Caco-2 (cell line): Measurements from ENCODE around the gene YKT6. TPM values are rescaled to one million over a fixed set of nuclear protein-coding genes. Genes with fewer than 3 reads are reported as not detected.

ENCODE experiments used
- BruUV-seq: library from RNA; stranded (reverse); fragments of 400-500 nt; replicated peaks from 2 replicates; lab custom pipeline; 2021; lab: Mats Ljungman, UMichigan
- CTCF ChIA-PET: fragments of 300-600 bp; sonication (Branson Sonifier 250); formaldehyde crosslinking; loops from one replicate; lab custom pipeline; 2022; ENCODE audit warnings: antibody characterized with exemption; lab: Charles Lee
- POLR2A ChIA-PET: fragments of 300-600 bp; sonication (Branson Sonifier 250); formaldehyde crosslinking; loops from one replicate; lab custom pipeline; 2022; ENCODE audit warnings: antibody characterized with exemption; lab: Charles Lee
- DNase-seq, 2 experiments: peaks; one replicate each; pipeline versions ENCODE4 v3.0.0 to v3.0.0-alpha.2; 2020 to 2022
- H3K27me3 ChIP-seq: replicated peaks from 2 replicates; pipeline ENCODE4 v1.6.0; 2011; ENCODE audit warnings: low read length; ENCODE audit not compliant: control insufficient read depth, insufficient read depth
- H3K36me3 ChIP-seq: 2 replicates; pipeline ENCODE4 v1.5.1; 2011; ENCODE audit warnings: low read length; ENCODE audit not compliant: control insufficient read depth, insufficient read depth
- H3K4me1 ChIP-seq: fragments of 250-450 bp; sonication (Bioruptor Pico); 2 replicates; pipeline ENCODE4 v1.5.1; 2020; ENCODE audit warnings: mild to moderate bottlenecking
- H3K4me3 ChIP-seq: 2 replicates; pipeline ENCODE4 v1.5.1; 2011; ENCODE audit warnings: low read depth, mild to moderate bottlenecking, control low read depth, low read length
- H3K9me3 ChIP-seq: fragments of 250-450 bp; sonication (Bioruptor Pico); 2 replicates; pipeline ENCODE4 v1.5.1; 2020; ENCODE audit warnings: mild to moderate bottlenecking, moderate library complexity
- H3K27ac Mint-ChIP-seq: one replicate; pipeline ENCODE4 v1.8.0; 2022; ENCODE audit warnings: mixed read lengths; ENCODE audit not compliant: unreplicated experiment
- H3K27me3 Mint-ChIP-seq: one replicate; pipeline ENCODE4 v1.8.0; 2022; ENCODE audit warnings: mixed read lengths; ENCODE audit not compliant: insufficient read depth, unreplicated experiment
- H3K36me3 Mint-ChIP-seq: one replicate; pipeline ENCODE4 v1.8.0; 2022; ENCODE audit warnings: mild to moderate bottlenecking, mixed read lengths; ENCODE audit not compliant: insufficient read depth, unreplicated experiment
- H3K4me1 Mint-ChIP-seq: one replicate; pipeline ENCODE4 v1.8.0; 2022; ENCODE audit warnings: low read depth, mixed read lengths; ENCODE audit not compliant: unreplicated experiment
- H3K4me3 Mint-ChIP-seq: one replicate; pipeline ENCODE4 v1.8.0; 2022; ENCODE audit warnings: mild to moderate bottlenecking, moderate library complexity, mixed read lengths; ENCODE audit not compliant: unreplicated experiment
- H3K9me3 Mint-ChIP-seq: one replicate; pipeline ENCODE4 v1.8.0; 2022; ENCODE audit warnings: mixed read lengths; ENCODE audit not compliant: unreplicated experiment
- intact Hi-C: fragments of 100-400 bp; cut with micrococcal nuclease; formaldehyde crosslinking; loops from one replicate; pipeline ENCODE4 v1.10.0; 2022; ENCODE audit not compliant: unreplicated experiment
- total RNA-seq: library from RNA; stranded (reverse); gene quantifications from 2 replicates; pipeline ENCODE4 v1.2.3, GENCODE V29; 2022
- TF ChIP-seq, protein P1 (sequence below), 2 experiments: fragments of 200-600 bp in 1 of 2; IDR thresholded peaks; 1 replicate in 1 of 2; 2 replicates in 1 of 2; pipeline versions ENCODE4 v1.5.1 to v1.8.0; 2011 to 2022; ENCODE audit warnings: antibody characterized with exemption in 1 of 2, control low read depth in 1 of 2, inconsistent platforms in 1 of 2, low read depth in 1 of 2, low read length in 1 of 2, mild to moderate bottlenecking in 1 of 2, moderate library complexity in 1 of 2; ENCODE audit not compliant: insufficient read depth in 1 of 2, severe bottlenecking in 1 of 2, unreplicated experiment in 1 of 2

The YKT6 gene
- total RNA-seq, 1 experiment from 2014 or later, result 123 TPM

DNA sequence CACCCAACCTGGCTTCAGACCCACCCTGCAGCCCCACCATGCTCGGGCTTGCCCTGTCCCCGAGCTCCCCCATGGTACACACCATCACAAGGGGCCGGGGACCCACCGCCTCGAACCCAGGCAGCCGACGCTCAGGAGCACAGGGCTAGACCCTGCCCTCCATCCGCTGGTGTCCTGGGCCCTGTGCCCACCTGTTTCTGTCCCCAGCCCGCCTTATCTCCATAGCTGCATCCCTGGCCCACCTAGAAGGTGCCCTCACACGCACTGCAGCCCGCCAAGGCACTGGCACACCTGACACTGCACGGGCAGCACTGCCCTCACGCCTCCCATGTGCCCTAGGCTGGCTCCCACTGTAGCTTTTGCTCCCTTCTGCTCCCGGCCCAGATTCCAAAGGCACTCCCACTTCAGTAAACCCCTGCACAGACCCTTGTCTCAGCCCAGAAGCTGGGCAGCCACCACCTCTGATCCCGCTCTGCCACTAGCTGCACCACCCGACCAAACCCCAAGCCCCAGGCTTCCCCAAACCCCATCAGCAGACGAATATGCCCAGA lies 17.1 kb downstream of the YKT6 start:
- Mint-ChIP-seq H3K9me3 (no peaks in the 10 kb centered on the region), H3K27ac (no peak overlapping the region), H3K4me1 (no peaks in the 10 kb centered on the region), H3K36me3 (peaks cover 8% of the 10 kb centered on the region), H3K27me3 (no peaks in the 10 kb centered on the region), H3K4me3 (no peak overlapping the region)
- ChIA-PET POLR2A (interaction anchor here (0.6 kb wide), 1 partner anchor 348 kb away, joined by 3 read pairs; the partner anchor contains the start of gene MRPS24), CTCF (interaction anchor here (0.9 to 1.0 kb wide), 3 partner anchors 15 to 92 kb away, joined by 3 to 4 read pairs (median 4); no protein-coding TSS in a partner anchor)
- intact Hi-C loops, result no loop called here
- peak in 1 of 2 experiments; percentile 28 for DNase-seq
- Histone ChIP-seq H3K4me1 (no peaks in the 10 kb centered on the region), H3K36me3 (no peaks in the 10 kb centered on the region; the same call in 1 of the 2 replicates), H3K27me3 (no peaks in the 10 kb centered on the region), H3K4me3 (no peak overlapping the region), H3K9me3 (no peaks in the 10 kb centered on the region)
- no TSS peak for BruUV-seq
- TF ChIP-seq, protein P1, sequence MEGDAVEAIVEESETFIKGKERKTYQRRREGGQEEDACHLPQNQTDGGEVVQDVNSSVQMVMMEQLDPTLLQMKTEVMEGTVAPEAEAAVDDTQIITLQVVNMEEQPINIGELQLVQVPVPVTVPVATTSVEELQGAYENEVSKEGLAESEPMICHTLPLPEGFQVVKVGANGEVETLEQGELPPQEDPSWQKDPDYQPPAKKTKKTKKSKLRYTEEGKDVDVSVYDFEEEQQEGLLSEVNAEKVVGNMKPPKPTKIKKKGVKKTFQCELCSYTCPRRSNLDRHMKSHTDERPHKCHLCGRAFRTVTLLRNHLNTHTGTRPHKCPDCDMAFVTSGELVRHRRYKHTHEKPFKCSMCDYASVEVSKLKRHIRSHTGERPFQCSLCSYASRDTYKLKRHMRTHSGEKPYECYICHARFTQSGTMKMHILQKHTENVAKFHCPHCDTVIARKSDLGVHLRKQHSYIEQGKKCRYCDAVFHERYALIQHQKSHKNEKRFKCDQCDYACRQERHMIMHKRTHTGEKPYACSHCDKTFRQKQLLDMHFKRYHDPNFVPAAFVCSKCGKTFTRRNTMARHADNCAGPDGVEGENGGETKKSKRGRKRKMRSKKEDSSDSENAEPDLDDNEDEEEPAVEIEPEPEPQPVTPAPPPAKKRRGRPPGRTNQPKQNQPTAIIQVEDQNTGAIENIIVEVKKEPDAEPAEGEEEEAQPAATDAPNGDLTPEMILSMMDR (IDR thresholded peaks at IDR 0.05; ENCODE audit: insufficient read depth in 1 of 2, low read depth in 1 of 2, low read length in 1 of 2, severe bottlenecking in 1 of 2, unreplicated experiment in 1 of 2), result no peak

DNA sequence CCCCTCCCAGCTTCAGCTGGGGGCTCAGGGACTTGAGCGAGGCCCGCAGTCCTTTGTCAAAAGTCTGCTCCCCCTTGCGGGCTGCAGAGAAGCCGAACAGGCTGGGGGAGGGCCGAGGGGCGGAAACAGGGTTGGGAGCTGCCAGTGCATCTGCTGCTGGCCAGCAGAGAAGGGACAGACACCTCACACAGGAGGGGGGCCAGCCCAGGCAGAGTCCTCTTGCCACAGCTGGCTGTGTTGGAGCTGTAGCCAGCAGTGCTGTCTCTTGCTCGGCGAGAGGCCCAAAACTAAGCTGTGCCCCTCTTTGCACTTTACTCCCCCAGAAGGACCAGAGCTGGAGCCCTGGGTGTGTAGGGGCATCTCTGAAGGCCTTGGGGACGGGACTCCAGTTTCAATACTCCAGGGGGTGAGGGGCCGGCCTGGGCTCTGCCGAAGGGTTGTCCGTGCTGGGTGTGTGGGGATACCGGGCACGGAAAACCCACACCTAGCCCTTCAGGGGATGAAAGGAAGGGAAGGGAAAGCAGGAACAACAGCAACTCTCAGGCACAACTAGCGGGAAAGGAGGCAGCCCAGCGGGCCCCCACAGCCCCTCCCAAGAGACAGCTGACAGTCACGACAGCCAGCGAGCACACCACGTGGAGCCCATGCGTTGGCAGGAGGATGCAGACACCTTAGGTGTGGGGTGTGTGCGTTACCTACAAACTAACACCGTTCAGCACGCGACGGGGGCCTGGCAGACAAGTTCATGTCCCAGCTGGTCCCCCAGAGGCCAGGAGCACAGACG lies 17.8 kb downstream of the YKT6 start:
- no peaks in the 10 kb centered on the region for H3K4me1 ChIP-seq
- no peaks in the 10 kb centered on the region for H3K4me1 Mint-ChIP-seq
- H3K4me3 ChIP-seq, result no peak overlapping the region
- H3K4me3 Mint-ChIP-seq, result no peak overlapping the region
- no peaks in the 10 kb centered on the region for H3K27me3 ChIP-seq
- H3K27ac Mint-ChIP-seq, result no peak overlapping the region
- H3K36me3 Mint-ChIP-seq, result peaks cover 8% of the 10 kb centered on the region
- H3K9me3 Mint-ChIP-seq, result no peaks in the 10 kb centered on the region
- ChIA-PET POLR2A (interaction anchor here (0.6 to 0.7 kb wide), 2 partner anchors 29 to 349 kb away, joined by 3 to 9 read pairs; partner anchors contain the start of gene MRPS24), CTCF (interaction anchor here (0.9 kb wide), 2 partner anchors 88 to 92 kb away, joined by 4 read pairs; no protein-coding TSS in a partner anchor)
- TF ChIP-seq, protein P1 (IDR thresholded peaks at IDR 0.05; ENCODE audit: insufficient read depth in 1 of 2, low read depth in 1 of 2, low read length in 1 of 2, severe bottlenecking in 1 of 2, unreplicated experiment in 1 of 2), result no peak
- no peaks in the 10 kb centered on the region for H3K27me3 Mint-ChIP-seq
- no TSS peak for BruUV-seq
- intact Hi-C loops, result no loop called here
- no peaks in the 10 kb centered on the region; the same call in 1 of the 2 replicates for H3K36me3 ChIP-seq
- no peaks in the 10 kb centered on the region for H3K9me3 ChIP-seq
- peak in 1 of 2 experiments; percentile 34 for DNase-seq

DNA sequence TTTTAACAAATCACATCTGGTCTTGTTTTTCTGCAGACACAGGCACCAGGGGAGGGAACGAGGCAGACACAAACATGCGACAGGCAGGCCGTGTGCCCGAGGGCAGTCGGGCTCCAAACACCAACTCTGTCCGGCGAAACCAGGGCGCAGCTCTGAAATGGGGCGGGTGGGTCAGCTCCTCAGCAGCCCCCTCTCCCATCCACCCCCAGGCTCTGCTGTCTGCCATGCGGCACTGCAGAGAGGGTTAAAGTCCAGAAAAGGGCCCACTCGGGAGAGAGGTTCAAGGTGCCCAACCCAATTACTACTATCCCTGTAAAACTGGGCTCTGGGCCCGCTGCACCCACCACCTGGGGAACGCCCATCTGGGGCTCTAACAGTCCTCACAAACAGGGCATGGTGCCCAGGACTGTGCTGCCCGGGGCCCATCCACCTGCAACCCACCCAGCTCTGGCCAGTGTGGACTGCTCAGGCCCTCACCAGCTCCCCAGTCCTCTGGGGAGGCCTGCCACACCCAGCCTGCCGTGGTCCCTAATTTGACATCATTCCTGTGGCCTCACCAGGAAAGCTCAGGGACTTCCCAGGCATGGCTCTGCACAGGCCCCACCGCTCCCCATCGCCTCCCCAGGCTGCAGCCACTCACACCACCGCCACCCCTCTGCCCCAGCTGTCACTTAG lies 18.7 kb downstream of the YKT6 start:
- POLR2A ChIA-PET, result interaction anchor here (0.7 kb wide), 1 partner anchor 28 kb away, joined by 9 read pairs; no protein-coding TSS in a partner anchor
- Histone ChIP-seq H3K4me1 (no peaks in the 10 kb centered on the region), H3K9me3 (no peaks in the 10 kb centered on the region), H3K36me3 (no peaks in the 10 kb centered on the region; the same call in 1 of the 2 replicates), H3K27me3 (no peaks in the 10 kb centered on the region), H3K4me3 (no peak overlapping the region)
- no TSS peak for BruUV-seq
- intact Hi-C loops, result no loop called here
- TF ChIP-seq, protein P1 (IDR thresholded peaks at IDR 0.05; ENCODE audit: insufficient read depth in 1 of 2, low read depth in 1 of 2, low read length in 1 of 2, severe bottlenecking in 1 of 2, unreplicated experiment in 1 of 2), result no peak
- Mint-ChIP-seq H3K36me3 (peaks cover 3% of the 10 kb centered on the region), H3K4me1 (no peaks in the 10 kb centered on the region), H3K4me3 (no peak overlapping the region), H3K9me3 (no peaks in the 10 kb centered on the region), H3K27ac (no peak overlapping the region), H3K27me3 (peaks cover 5% of the 10 kb centered on the region)
- CTCF ChIA-PET, result no interaction called here
- DNase-seq, result no peak
